Measurements from ENCODE around the gene ENO3. TPM values are rescaled to one million over a fixed set of nuclear protein-coding genes. Genes with fewer than 3 reads are reported as not detected.

ENO3 gene
- total RNA-seq, 4 donors from 2014 or later: 1.0 to 7.9 (median 4.9) TPM

GRCh38 chr17:4936436-4936835 is 14.5 kb upstream of the ENO3 start:
- no peak overlapping the region for H3K4me3 ChIP-seq (ENCODE audit: low read depth, poor library complexity, severe bottlenecking)
- 73 to 80% methylated on average over 3 of the region's 3 CpGs for WGBS, 2 donors
- no peak for DNase-seq (ENCODE audit: low spot score in 2 of 2)
- intact Hi-C loops (cut with DNase I; ENCODE audit: low total_unique reads): no loop called here
- no peak for TF ChIP-seq CTCF (IDR thresholded peaks at IDR 0.05)

GRCh38 chr17:4937553-4937952 is 13.4 kb upstream of the ENO3 start:
- intact Hi-C loops (cut with DNase I; ENCODE audit: low total_unique reads): no loop called here
- no peak for DNase-seq (ENCODE audit: low spot score in 2 of 2)
- no peak overlapping the region for H3K4me3 ChIP-seq (ENCODE audit: low read depth, poor library complexity, severe bottlenecking)
- 94 to 97% methylated on average over 16 of the region's 16 CpGs for WGBS, 2 donors
- TF ChIP-seq CTCF (IDR thresholded peaks at IDR 0.05) (no peak), POLR2A (IDR thresholded peaks at IDR 0.05) (no peak)

GRCh38 chr17:4938069-4938491 is 12.8 kb upstream of the ENO3 start:
- no peak for DNase-seq (ENCODE audit: low spot score in 2 of 2)
- H3K4me3 ChIP-seq (ENCODE audit: low read depth, poor library complexity, severe bottlenecking): no peak overlapping the region
- 83 to 88% methylated on average over 11 of the region's 11 CpGs for WGBS, 2 donors
- TF ChIP-seq POLR2A (IDR thresholded peaks at IDR 0.05) (no peak), CTCF (IDR thresholded peaks at IDR 0.05) (no peak)
- intact Hi-C loops (cut with DNase I; ENCODE audit: low total_unique reads): no loop called here

GRCh38 chr17:4938688-4939545 is 12.0 kb upstream of the ENO3 start:
- WGBS, 2 donors: 55 to 60% methylated on average over 16 to 19 of the region's 19 CpGs
- intact Hi-C loops (cut with DNase I; ENCODE audit: low total_unique reads): no loop called here
- no peak for DNase-seq (ENCODE audit: low spot score in 2 of 2)
- TF ChIP-seq CTCF (IDR thresholded peaks at IDR 0.05) (no peak), POLR2A (IDR thresholded peaks at IDR 0.05) (no peak)
- H3K4me3 ChIP-seq (ENCODE audit: low read depth, poor library complexity, severe bottlenecking): peak overlapping the region; percentile 81

GRCh38 chr17:4939546-4939795 is 11.4 kb upstream of the ENO3 start:
- intact Hi-C loops (cut with DNase I; ENCODE audit: low total_unique reads): no loop called here
- peak in 1 of 2 donors; percentile 91 for DNase-seq (ENCODE audit: low spot score in 2 of 2)
- H3K4me3 ChIP-seq (ENCODE audit: low read depth, poor library complexity, severe bottlenecking): peak overlapping the region; percentile 81
- no peak for TF ChIP-seq CTCF (IDR thresholded peaks at IDR 0.05)
- no peak for TF ChIP-seq POLR2A (IDR thresholded peaks at IDR 0.05)
- WGBS, 2 donors: 0% methylated on average over 14 to 16 of the region's 16 CpGs
